Activated CD4-positive, CD25-positive, alpha-beta regulatory T cell treated with anti-CD3 and anti-CD28 coated beads, Interleukin-2, amount 50 U/mL, for 24 hours (primary cell): ENCODE data around the gene HIVEP3.
A peak's percentile ranks its signal among the peaks of the same experiment; 100 is the strongest.

Experiments
- ATAC-seq, 2 donors: fragments of 150-1000 bp; cut with Tn5 transposase; one replicate each; pipeline ENCODE4 v1.10.0; 2021; ENCODE audit warnings: mild to moderate bottlenecking in 1 of 2, moderate library complexity in 1 of 2

Gene HIVEP3

GRCh38 chr1:41524676-41525675 is 393.7 kb downstream of the HIVEP3 start:
- no peak for ATAC-seq

DNA sequence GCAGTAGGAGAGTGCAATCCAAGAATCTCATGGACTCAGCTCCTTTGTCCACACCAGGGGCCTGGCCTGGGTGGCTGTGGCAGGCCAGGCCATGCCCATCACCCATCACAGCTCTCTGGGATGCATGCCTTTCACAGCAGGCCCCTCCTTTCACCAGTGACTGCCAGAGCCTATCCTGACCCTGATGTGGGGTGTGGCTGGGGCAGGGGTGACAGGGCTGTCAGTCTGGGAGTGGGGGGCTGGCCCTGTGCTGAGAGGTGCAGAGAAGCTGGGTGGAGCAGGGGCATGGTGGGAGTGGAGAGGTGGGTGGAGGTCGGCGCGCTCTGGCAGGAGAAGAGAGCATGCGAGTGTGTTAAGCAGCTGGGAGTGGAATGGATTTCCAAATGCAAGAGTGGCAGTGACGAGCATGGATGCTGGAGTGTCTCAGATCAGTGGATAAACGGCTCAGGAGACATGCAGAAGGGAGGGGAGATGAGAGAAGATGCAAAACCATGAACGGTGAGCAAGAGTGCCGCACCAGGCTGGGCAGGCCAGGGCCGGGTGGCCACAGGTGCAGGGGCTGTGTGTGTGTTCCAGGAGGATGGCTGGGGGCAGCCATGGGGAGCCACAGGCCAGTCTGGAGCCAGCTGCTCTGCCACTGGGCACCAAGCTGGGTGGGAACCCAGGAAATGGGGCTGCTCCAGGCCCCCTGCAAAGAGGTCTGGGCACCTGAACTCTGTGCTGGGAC is 394.6 kb downstream of the HIVEP3 start:
- no peak for ATAC-seq

DNA sequence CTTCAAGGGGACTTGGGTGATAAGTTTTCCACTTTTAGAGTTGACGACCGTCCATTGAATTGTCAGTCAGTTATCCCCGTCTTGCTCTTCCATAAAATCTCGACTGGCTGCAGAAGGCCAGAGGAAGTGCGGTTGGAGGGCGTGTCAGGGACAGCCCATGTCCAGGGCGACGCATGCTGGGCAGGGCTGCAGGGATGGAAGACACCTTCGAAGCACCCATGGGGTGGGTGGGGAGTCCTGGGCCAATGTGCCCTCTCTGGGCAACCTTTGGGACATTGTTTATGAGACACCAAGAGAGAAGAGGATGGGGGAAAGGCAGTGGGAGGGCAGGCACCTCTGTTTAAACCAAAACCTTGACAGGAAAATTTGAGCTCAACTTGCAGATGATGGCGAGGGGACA is 395.7 kb downstream of the HIVEP3 start:
- no peak for ATAC-seq

DNA sequence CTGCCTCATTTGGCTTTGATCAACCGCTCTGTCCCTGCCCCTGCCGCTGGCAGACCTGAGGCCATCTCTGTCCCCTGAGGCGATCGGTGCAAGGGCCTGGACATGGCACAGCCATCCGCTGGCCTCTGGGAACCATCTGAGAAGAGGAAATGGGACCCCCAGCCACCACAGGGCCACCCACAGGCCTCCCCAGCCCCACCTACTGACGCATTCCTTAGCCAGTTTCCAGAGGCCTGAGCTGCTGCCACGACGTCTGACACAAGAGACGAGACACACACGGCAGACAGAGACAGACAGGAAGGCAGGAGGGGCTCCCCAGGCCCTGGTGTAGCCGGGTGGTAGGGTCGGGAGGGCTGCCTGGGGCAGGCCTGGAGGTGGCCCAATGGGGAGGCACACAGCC is 397.0 kb downstream of the HIVEP3 start:
- no peak for ATAC-seq

DNA sequence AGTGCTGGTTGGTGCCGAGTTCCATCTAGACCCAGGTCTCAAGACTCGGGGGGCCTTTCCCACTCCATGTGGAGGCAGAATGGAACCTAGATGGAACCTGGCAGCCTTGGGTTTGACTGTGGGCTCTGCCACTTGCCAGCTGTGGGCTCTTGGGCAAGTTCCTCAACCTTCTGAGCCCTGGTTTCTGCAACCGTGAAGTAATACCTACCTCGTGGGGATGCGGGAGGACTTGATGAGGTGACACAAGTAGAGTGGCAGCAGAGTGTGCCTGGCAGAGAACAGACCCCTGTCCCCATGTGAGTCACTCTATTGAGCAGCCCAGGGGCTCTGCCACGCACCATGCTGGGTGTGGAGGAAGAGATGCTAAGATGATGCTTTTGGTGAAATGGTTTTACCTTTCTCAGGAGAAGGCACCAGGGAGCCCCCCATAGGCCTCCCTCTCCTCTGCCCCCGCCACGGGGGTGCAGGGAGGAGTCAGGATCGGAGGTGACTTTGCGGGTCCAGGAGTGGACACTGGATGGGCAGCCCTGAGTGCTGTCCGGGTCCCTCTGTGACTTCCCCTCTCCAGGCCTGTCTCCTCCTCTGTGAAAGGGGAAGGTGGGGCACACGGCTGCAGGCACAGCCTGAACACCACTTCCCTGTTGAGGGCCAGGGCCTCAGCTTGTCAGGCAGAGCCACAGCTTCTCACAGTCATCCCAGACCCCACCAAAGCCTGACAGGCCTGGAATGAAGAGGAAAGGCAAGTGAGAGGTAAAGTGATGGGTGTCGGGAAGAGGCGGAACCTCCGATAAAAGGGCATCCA is 397.6 kb downstream of the HIVEP3 start:
- ATAC-seq = no peak

GRCh38 chr1:41519667-41520066 is 399.1 kb downstream of the HIVEP3 start:
- ATAC-seq = no peak

DNA sequence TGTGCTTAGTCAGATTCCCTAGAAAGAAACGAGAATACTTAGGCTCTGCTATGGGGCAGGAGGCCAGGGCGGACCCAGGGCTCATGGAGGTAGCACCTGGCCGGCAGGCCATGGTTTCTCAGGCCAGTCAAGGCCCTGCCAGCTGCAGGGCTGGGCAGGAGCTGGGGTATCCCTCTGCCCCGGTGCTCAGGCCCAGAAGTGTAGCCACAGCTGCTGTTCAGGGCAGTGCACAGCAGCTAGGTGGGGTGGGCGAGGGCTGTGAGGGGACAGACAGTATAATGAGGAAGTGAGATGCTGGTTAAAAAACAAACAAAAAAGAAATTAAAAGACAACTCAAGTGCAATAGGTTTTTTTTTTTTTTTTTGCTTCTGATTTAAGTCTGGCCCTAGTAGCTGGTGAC is 400.3 kb downstream of the HIVEP3 start:
- no peak for ATAC-seq

- ATAC-seq = no peak
Observed at GRCh38 chr1:41517062-41517438, 401.7 kb downstream of the HIVEP3 start.

GRCh38 chr1:41516168-41517061 is 402.3 kb downstream of the HIVEP3 start:
- ATAC-seq = peak; percentile 61 to 64

DNA sequence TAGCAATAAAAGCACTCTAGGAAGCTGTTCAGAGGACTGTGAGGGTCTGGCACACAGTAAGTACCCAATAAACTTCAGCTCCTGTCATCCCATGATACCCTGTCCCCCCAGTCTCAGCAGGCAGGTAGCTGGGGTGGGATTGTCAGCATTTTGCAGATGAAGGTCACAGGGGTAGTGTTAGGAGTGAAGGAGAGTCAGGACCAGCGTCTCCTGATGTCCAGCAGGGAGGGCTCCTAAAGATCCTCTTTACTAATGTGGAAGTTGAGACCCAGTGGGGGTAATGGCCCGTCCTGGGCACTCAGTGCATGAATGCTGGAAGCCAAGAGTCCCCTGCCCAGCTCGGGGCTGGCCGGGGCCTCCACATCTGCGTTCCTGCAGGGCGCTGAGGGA is 402.9 kb downstream of the HIVEP3 start:
- ATAC-seq = no peak

- ATAC-seq = no peak
Observed at GRCh38 chr1:41515131-41515678, 403.5 kb downstream of the HIVEP3 start.

- ATAC-seq = no peak
Observed at GRCh38 chr1:41514381-41514780, 404.3 kb downstream of the HIVEP3 start.

DNA sequence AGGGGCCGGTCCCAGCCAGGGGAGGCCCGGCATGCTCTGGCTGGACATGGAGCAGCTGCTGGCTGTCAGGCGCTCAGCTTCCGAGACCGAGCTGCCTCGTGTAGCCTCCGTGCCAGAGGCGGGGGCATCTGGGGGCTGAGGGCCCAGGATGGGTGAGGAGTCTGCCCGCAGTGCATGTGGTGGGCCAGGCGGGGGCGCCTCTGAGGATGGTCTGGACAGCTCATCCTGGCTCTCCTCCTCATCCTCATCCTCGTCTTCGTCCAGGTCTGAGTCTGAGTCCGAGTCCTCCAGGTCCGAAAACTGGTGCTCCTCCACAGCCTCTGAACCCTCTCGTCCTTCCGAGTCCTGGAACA is 405.4 kb downstream of the HIVEP3 start:
- no peak for ATAC-seq

DNA sequence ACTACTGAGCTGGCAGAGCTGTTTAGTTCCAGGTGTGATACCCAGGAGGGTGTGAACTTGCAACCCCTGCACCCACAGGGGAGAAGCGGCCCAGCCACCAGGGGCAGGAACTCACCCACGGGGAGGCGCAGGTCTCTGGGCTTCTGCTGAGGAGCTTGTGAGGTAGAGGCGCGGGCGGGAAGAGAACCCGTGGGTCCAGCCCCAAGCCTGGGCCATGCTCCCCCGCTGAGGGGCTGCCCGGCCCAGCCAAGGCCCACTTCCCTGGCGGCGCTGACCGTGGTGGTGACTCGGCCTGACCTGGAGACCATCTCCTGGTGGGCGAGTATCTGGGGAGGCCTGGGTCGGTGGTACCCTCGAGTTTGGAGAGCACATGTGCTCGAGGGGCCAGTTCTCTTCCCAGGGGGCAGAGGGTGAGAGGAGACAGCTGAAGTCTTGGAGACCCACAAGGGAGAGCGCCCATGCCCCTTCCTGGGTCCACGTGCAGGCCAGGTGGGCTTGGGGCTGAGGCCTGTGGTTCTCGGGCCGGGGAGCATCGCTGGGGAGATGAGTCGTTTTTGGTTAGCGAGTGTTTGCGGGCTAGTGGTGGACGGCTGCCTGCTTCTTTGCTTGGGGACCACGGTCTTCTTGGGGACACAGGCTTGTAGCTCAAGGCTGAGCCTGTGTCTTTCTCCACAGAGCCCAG is 405.9 kb downstream of the HIVEP3 start:
- ATAC-seq = no peak

DNA sequence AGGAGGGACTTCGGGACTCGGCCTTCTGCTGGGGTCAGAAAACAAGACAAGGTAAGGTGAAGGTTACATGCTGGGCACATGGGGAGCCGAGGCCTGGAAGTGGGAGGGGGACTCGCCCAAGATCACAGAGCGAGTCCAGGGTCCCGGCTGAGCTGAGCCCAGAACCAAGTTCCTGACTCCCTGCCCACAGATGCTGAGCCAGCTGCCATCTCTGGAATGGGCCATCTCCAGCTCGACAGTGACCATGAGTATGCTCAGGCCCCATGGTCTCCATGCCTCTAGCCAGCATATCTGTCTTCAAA is 407.5 kb downstream of the HIVEP3 start:
- no peak for ATAC-seq

DNA sequence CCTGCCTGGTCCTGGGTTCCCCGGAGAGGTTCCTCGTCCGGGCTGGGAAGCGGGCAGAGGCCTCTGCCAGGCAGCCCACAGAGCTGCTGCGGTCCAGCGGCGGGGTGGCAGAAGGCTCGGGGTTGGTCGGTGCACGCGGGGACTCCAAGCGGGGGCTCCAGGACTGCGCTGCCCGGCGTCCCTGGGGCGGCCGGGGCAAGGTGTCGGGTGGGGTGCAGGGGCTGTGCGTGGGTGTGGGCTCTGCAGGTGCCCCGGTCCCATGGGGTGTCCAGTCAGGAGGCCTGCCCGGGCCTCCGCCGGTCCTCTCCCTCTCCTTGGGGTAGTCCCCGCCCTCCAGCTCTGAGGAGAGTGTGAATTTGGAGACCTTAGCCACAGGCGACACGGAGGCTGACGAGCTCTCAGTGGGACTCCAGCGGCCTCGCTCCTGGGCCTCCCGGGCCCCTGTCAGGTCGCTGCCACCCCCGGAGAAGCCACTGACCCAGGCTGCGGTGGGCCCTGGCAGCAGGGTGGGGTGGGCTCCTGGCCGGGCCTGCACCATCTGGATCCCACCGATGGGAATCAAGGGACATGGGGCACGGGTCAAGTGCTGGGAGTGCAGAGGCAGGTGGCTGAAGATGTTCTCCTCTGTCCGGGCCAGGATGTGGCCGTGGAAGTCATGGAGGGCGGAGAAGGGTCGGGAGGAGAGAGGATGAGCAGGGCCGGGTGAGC is 408.0 kb downstream of the HIVEP3 start:
- no peak for ATAC-seq

GRCh38 chr1:41509270-41509671 is 409.5 kb downstream of the HIVEP3 start:
- ATAC-seq = no peak

DNA sequence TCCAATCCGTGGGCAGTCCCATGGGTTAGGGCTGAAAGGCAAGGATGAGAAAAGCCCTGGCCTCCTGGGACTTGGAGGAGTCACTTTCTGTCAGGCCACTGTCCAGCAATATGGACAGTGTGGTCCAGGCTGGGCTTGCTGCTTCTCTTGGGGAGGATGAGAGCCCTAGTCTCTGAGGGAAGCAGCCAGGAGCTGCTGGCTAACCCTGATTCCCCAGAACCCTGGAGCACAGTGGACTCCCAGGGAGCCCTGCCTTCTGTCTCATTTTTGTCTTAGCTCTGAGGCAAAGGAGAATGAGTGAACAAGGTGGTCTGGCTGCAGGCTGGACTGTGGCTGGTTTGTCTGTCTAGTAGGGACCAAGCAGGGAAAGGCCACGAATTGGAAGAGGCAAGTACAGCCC is 410.4 kb downstream of the HIVEP3 start:
- ATAC-seq = no peak

GRCh38 chr1:41507836-41508235 is 410.9 kb downstream of the HIVEP3 start:
- ATAC-seq = no peak

DNA sequence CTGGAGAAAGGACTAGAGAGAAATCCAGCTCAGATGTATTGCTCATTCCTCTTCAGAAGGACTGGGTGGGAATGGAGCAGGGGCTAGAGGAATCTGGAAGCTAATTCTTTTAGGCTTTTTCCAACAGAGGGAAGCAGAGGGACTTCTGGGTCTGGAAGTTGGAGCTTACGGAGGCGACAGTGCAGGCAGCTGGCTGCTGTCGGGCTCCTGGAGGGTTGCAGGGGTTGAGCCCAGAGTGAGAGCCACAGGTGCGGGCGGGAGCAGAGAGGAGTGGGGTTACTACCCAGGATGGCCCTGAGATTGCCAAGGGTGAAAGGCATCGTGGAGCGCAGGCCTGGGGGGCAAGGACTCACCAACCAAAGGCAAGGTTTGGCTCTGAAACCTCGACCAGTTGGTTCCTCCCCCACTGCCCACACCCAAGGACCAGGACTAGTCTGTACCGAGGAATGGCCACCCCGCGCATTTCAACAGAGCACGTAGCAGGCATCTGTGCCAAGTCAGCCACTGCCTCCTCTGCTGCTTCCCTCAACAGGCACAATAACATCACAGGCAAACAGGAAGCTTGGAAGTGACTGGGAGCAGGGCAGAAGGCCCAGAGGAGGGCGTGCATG is 411.5 kb downstream of the HIVEP3 start:
- no peak for ATAC-seq
